ENCODE measurements around the gene DIPK1B.

Gene DIPK1B

DNA sequence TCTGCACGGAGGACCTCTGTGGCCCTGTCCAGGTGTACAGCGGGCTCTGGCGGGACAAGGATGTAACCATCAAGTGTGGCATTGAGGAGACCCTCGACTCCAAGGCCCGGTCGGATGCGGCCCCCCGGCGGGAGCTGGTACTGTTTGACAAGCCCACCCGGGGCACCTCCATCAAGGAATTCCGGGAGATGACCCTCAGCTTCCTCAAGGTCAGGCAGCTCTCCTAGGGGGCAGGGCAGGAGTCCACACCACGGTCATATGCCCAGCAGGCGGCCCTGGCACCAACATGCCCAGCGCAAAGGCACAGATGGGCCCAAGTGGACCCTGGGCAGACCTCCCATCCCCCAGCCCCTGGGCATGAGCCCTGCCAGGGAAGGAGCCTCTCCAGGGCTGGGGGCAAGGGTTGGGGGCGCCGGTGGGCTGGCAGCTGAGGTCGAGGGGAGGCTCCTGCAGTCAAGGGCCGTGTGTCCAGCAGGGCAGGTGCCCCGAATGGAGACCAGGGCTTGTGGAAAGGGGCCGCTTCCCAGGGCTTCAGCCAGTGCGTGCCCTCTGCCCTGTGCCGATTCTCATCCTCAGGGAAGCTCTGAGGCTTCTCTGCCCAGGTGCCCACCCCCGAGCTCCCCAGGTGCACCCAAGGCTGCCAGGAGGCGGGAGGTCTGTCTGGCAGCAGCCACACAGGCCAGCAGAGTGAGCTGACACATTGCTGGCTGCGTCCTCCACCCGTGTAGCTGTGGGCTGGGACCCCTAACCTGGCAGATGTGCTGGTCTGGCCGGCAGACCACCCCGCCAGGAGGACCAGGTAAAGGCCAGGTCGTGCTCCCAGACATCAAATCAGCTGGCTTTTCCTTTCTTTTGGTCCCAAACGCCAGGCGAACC is 10.0 kb downstream of the DIPK1B start:
- no peak for DNase-seq (ENCODE audit: extremely low spot score)
- CTCF ChIA-PET, result no interaction called here
- TF ChIP-seq L3MBTL2 (conservative IDR thresholded peaks at IDR 0.05), result no peak
- no peak for TF ChIP-seq ELF4 (IDR thresholded peaks at IDR 0.05)
- POLR2A ChIA-PET, result interaction anchor here (1.1 to 2.5 kb wide), 2 partner anchors 8 to 85 kb away, joined by 3 to 16 read pairs; no protein-coding TSS in a partner anchor

GRCh38 chr9:136722969-136723356 is 10.6 kb downstream of the DIPK1B start:
- TF ChIP-seq ELF4 (IDR thresholded peaks at IDR 0.05) (no peak), HDGF (IDR thresholded peaks at IDR 0.05; ENCODE audit: borderline replicate concordance) (no peak), CTBP1 (IDR thresholded peaks at IDR 0.05; ENCODE audit: borderline replicate concordance) (no peak), BHLHE40 (IDR thresholded peaks at IDR 0.05; ENCODE audit: borderline replicate concordance) (no peak), ARNT (IDR thresholded peaks at IDR 0.05) (no peak), FOXA1 (IDR thresholded peaks at IDR 0.05) (no peak), PKNOX1 (IDR thresholded peaks at IDR 0.05) (no peak), ZNF384 (IDR thresholded peaks at IDR 0.05) (no peak), FOXK2 (IDR thresholded peaks at IDR 0.05) (no peak), FOXM1 (IDR thresholded peaks at IDR 0.05; ENCODE audit: borderline replicate concordance) (no peak), SP1 (IDR thresholded peaks at IDR 0.05) (no peak), TARDBP (IDR thresholded peaks at IDR 0.05) (no peak), NFRKB (IDR thresholded peaks at IDR 0.05) (no peak), LEF1 (IDR thresholded peaks at IDR 0.05; ENCODE audit: borderline replicate concordance) (no peak), L3MBTL2 (conservative IDR thresholded peaks at IDR 0.05) (no peak), SUZ12 (IDR thresholded peaks at IDR 0.05) (no peak)
- POLR2A ChIA-PET, result interaction anchor here (1.1 to 2.5 kb wide), 2 partner anchors 8 to 84 kb away, joined by 3 to 16 read pairs; no protein-coding TSS in a partner anchor
- no peak for DNase-seq (ENCODE audit: extremely low spot score)
- CTCF ChIA-PET, result no interaction called here

GRCh38 chr9:136723362-136723976 is 11.1 kb downstream of the DIPK1B start:
- POLR2A ChIA-PET, result interaction anchor here (1.1 to 2.5 kb wide), 2 partner anchors 9 to 83 kb away, joined by 3 to 16 read pairs; no protein-coding TSS in a partner anchor

GRCh38 chr9:136723989-136724388 is 11.6 kb downstream of the DIPK1B start:
- ChIA-PET CTCF (no interaction called here), POLR2A (interaction anchor here (2.5 kb wide), 1 partner anchor 9 kb away, joined by 16 read pairs; no protein-coding TSS in a partner anchor)
- no peak for DNase-seq (ENCODE audit: extremely low spot score)
- no peak for TF ChIP-seq FOXA1 (IDR thresholded peaks at IDR 0.05)
- no peak for TF ChIP-seq HDGF (IDR thresholded peaks at IDR 0.05; ENCODE audit: borderline replicate concordance)
- no peak for TF ChIP-seq L3MBTL2 (conservative IDR thresholded peaks at IDR 0.05)
- no peak for TF ChIP-seq ZNF384 (IDR thresholded peaks at IDR 0.05)
- TF ChIP-seq ARNT (IDR thresholded peaks at IDR 0.05), result no peak
- TF ChIP-seq ELF4 (IDR thresholded peaks at IDR 0.05), result no peak
- no peak for TF ChIP-seq LEF1 (IDR thresholded peaks at IDR 0.05; ENCODE audit: borderline replicate concordance)
- no peak for TF ChIP-seq SUZ12 (IDR thresholded peaks at IDR 0.05)
- TF ChIP-seq BHLHE40 (IDR thresholded peaks at IDR 0.05; ENCODE audit: borderline replicate concordance), result no peak
- no peak for TF ChIP-seq TARDBP (IDR thresholded peaks at IDR 0.05)
- no peak for TF ChIP-seq PKNOX1 (IDR thresholded peaks at IDR 0.05)
- TF ChIP-seq CTBP1 (IDR thresholded peaks at IDR 0.05; ENCODE audit: borderline replicate concordance), result no peak
- TF ChIP-seq SP1 (IDR thresholded peaks at IDR 0.05), result no peak
- TF ChIP-seq FOXM1 (IDR thresholded peaks at IDR 0.05; ENCODE audit: borderline replicate concordance), result no peak
- no peak for TF ChIP-seq FOXK2 (IDR thresholded peaks at IDR 0.05)
- no peak for TF ChIP-seq NFRKB (IDR thresholded peaks at IDR 0.05)

More at GRCh38 chr9:136723362-136723976, 11.1 kb downstream of the DIPK1B start:
- DNase-seq (ENCODE audit: extremely low spot score), result no peak
- 0 out of 2 replicates have a peak, but pooled peaks have one; percentile 28 for TF ChIP-seq HDGF (IDR thresholded peaks at IDR 0.05; ENCODE audit: borderline replicate concordance)
- no peak for TF ChIP-seq L3MBTL2 (conservative IDR thresholded peaks at IDR 0.05)
- CTCF ChIA-PET, result no interaction called here

DNA sequence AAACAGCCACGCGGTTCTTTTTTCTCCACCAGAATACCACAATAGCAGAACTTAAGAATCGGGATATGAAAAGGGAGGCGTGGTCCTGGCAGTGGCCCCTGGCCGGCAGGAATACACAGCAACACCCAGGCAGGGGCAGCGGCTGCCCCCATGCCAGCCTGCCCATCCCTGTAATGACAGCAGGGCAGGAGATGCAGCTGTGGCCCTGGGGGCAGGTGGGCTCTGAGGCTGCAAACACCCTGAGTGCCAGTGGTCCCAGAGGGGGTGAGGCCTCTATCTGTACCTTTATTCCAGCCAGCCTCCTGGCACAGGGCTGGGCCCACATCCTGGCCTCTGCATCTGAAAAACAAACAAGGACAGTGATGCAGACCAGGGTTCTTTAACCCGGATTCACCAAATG is 12.4 kb downstream of the DIPK1B start:
- no peak for TF ChIP-seq HDGF (IDR thresholded peaks at IDR 0.05; ENCODE audit: borderline replicate concordance)
- TF ChIP-seq SUZ12 (IDR thresholded peaks at IDR 0.05), result no peak
- no peak for TF ChIP-seq ELF4 (IDR thresholded peaks at IDR 0.05)
- CTCF ChIA-PET, result no interaction called here
- no peak for DNase-seq (ENCODE audit: extremely low spot score)
- POLR2A ChIA-PET, result no interaction called here

- ChIA-PET POLR2A (no interaction called here), CTCF (no interaction called here)
- TF ChIP-seq LEF1 (IDR thresholded peaks at IDR 0.05; ENCODE audit: borderline replicate concordance) (no peak), FOXA1 (IDR thresholded peaks at IDR 0.05) (no peak), HDGF (IDR thresholded peaks at IDR 0.05; ENCODE audit: borderline replicate concordance) (no peak), FOXK2 (IDR thresholded peaks at IDR 0.05) (no peak), L3MBTL2 (conservative IDR thresholded peaks at IDR 0.05) (no peak), PKNOX1 (IDR thresholded peaks at IDR 0.05) (no peak), NFRKB (IDR thresholded peaks at IDR 0.05) (no peak), ELF4 (IDR thresholded peaks at IDR 0.05) (no peak), SP1 (IDR thresholded peaks at IDR 0.05) (no peak), FOXM1 (IDR thresholded peaks at IDR 0.05; ENCODE audit: borderline replicate concordance) (no peak), TARDBP (IDR thresholded peaks at IDR 0.05) (no peak), ARNT (IDR thresholded peaks at IDR 0.05) (no peak), CTBP1 (IDR thresholded peaks at IDR 0.05; ENCODE audit: borderline replicate concordance) (no peak), BHLHE40 (IDR thresholded peaks at IDR 0.05; ENCODE audit: borderline replicate concordance) (no peak), SUZ12 (IDR thresholded peaks at IDR 0.05) (no peak), ZNF384 (IDR thresholded peaks at IDR 0.05) (no peak)
- DNase-seq (ENCODE audit: extremely low spot score), result no peak
Measured at GRCh38 chr9:136725612-136726011, 13.2 kb downstream of the DIPK1B start.
